NB4 (cell line): ENCODE results near the gene LGALS4.

ENCODE experiments used
- POLR2A ChIP-seq: IDR thresholded peaks from 2 replicates; pipeline ENCODE4 v1.6.1; 2011; ENCODE audit warnings: mild to moderate bottlenecking; ENCODE audit not compliant: insufficient read length; ENCODE audit errors: extremely low read depth
- TF ChIP-seq, protein P1 (sequence below): IDR thresholded peaks from one replicate; pipeline ENCODE4 v1.5.1; 2012; ENCODE audit warnings: low read depth, low read length
- TF ChIP-seq, protein P2 (sequence below): IDR thresholded peaks from 2 replicates; pipeline ENCODE4 v1.6.1; 2011; ENCODE audit warnings: low read depth, low read length

- TF ChIP-seq, protein P1, sequence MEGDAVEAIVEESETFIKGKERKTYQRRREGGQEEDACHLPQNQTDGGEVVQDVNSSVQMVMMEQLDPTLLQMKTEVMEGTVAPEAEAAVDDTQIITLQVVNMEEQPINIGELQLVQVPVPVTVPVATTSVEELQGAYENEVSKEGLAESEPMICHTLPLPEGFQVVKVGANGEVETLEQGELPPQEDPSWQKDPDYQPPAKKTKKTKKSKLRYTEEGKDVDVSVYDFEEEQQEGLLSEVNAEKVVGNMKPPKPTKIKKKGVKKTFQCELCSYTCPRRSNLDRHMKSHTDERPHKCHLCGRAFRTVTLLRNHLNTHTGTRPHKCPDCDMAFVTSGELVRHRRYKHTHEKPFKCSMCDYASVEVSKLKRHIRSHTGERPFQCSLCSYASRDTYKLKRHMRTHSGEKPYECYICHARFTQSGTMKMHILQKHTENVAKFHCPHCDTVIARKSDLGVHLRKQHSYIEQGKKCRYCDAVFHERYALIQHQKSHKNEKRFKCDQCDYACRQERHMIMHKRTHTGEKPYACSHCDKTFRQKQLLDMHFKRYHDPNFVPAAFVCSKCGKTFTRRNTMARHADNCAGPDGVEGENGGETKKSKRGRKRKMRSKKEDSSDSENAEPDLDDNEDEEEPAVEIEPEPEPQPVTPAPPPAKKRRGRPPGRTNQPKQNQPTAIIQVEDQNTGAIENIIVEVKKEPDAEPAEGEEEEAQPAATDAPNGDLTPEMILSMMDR = no peak
- no peak for TF ChIP-seq POLR2A
- TF ChIP-seq, protein P2, sequence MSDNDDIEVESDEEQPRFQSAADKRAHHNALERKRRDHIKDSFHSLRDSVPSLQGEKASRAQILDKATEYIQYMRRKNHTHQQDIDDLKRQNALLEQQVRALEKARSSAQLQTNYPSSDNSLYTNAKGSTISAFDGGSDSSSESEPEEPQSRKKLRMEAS = no peak
Observed at GRCh38 chr19:38861368-38861767, 48.6 kb upstream of the LGALS4 start.
